GM10248 (cell line): Measurements from ENCODE around the gene TGFBR3.

Experiments
- CTCF ChIA-PET: fragments of 300-600 bp; sonication (Branson Sonifier 250); formaldehyde crosslinking; extraction: SDS; loops from one replicate; lab custom pipeline; 2021; ENCODE audit warnings: antibody characterized with exemption; lab: Yijun Ruan, JAX
- POLR2A ChIA-PET: fragments of 350-650 bp; sonication (Branson Sonifier 250); formaldehyde crosslinking; extraction: SDS; loops from one replicate; lab custom pipeline; 2020; ENCODE audit warnings: antibody characterized with exemption; lab: Yijun Ruan, JAX
- DNase-seq: peaks from one replicate; pipeline ENCODE4 v3.0.0; 2012; ENCODE audit errors: extremely low spot score
- CTCF ChIP-seq: IDR thresholded peaks from 2 replicates; pipeline ENCODE4 v1.5.1; 2012; ENCODE audit warnings: mild to moderate bottlenecking, low read depth; ENCODE audit errors: extremely low read depth, missing control alignments, control extremely low read depth

TGFBR3 gene

DNA sequence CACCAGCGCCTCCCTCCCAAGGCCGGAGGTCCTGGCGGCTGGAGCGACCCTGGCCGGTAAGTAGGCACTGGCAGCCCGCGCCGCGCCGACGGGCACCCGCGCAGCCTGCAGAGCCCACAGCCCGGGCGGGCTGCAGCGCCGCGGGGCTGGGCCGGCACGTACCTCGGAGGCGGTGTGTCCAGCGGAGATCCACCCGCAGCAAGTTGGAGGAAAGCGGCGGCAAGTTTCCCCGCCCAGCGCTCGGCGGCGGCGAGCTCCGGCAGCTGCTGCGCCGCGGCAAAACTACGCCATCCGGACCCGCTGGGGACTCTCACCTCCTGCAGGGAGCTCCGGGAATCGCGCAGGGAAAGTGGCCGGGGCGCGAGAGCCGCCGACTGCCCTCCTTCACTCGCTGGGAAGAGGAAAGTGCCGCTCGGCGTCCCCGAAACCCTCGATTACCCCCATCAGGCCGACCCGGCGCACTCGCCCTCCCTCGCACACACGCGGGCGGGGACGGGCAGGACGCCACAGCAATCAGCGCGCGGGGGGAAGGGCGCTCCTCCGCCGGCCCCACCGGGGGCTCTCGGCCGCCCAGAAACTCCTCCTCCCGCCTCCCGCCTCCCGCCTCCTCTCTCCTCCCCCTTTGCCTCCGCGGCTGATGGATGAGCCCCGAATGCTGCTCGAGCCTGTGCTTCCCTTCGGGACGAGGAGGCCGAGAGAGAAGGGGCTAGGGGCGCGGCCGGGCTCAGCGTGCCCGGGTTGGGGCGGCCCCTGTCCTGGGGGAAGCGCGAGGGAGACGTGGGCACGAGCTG is at the start of gene TGFBR3:
Gene TGFBR3, minus strand, starts transcription at position 436 of the 791 bp plus-strand sequence. CDS start 24,620 bp downstream, outside the sequence.
- POLR2A ChIA-PET = interaction anchor here (1.1 kb wide), 1 partner anchor 10 kb away, joined by 3 read pairs; no protein-coding TSS in a partner anchor
- peak; percentile 84 for DNase-seq

GRCh38 chr1:91929250-91929649 is 43.3 kb upstream of the TGFBR3 start:
- no peak for DNase-seq
- TF ChIP-seq CTCF = no peak
- ChIA-PET POLR2A (no interaction called here), CTCF (interaction anchor here (1.2 to 7.0 kb wide), 10 partner anchors 10 to 764 kb away, joined by 3 to 41 read pairs (median 4); no protein-coding TSS in a partner anchor)

More for the DNA sequence above, at the start of gene TGFBR3:
- CTCF ChIA-PET = interaction anchor here (0.6 to 4.8 kb wide), 16 partner anchors 10 to 385 kb away, joined by 3 to 70 read pairs (median 3); no protein-coding TSS in a partner anchor
- TF ChIP-seq CTCF = peak; percentile 47

DNA sequence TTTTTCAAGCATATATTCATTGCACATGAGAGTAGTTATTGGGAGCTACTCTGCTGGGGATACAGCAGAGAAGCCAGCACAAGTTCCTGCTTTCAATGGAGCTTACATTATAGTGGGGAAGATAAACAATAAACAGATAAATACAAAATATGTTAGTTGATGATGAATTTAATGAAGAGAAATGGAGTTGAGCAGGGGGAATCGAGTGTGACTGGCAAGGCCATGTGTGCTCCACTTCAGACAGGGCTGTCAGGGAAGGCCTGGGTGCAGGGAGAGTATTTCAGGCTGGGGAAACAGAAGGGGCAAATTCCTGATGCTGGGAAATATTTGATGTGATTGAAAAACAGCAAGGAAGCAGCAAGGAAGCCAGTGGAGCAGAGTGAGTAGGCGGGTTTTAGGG is 42.1 kb upstream of the TGFBR3 start:
- ChIA-PET CTCF (interaction anchor here (0.6 to 7.0 kb wide), 15 partner anchors 11 to 648 kb away, joined by 3 to 41 read pairs (median 4); no protein-coding TSS in a partner anchor), POLR2A (no interaction called here)
- DNase-seq = no peak
- TF ChIP-seq CTCF = no peak

- ChIA-PET POLR2A (no interaction called here), CTCF (interaction anchor here (0.6 to 7.0 kb wide), 15 partner anchors 10 to 1013 kb away, joined by 3 to 41 read pairs (median 4); no protein-coding TSS in a partner anchor)
- no peak for TF ChIP-seq CTCF
- no peak for DNase-seq
These were observed 39.9 kb upstream of the TGFBR3 start for GRCh38 chr1:91925644-91926435.

- DNase-seq = no peak
- ChIA-PET CTCF (interaction anchor here (3.7 to 7.0 kb wide), 2 partner anchors 411 to 641 kb away, joined by 21 to 41 read pairs; no protein-coding TSS in a partner anchor), POLR2A (no interaction called here)
- TF ChIP-seq CTCF = no peak
These were observed 38.2 kb upstream of the TGFBR3 start for GRCh38 chr1:91924146-91924545.

DNA sequence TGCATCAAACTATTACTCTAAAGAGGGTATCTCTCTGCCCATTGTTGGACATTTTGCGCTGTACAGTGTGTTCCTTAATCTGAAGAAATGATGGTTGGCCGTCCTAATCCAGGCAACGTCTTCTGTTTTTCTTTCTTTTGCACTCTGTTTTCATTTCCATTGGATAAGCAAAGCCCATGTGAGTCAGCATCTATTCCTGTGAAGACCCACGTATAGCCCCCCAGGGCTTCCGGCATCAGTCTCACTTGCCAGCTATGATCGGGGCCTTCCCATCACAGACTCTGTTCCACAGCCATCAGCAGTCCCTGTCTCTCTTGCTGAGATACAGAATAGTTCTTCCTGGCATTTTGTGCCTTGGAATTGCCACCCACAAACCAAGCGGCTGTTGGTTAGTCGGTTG is 34.0 kb upstream of the TGFBR3 start:
- POLR2A ChIA-PET = no interaction called here

More for the DNA sequence above, 34.0 kb upstream of the TGFBR3 start:
- CTCF ChIA-PET = no interaction called here
- no peak for TF ChIP-seq CTCF
- DNase-seq = no peak
